Lower leg skin (tissue), 4 donors: ENCODE data around the gene PKD2. TPM values are rescaled to one million over a fixed set of nuclear protein-coding genes. Genes with fewer than 3 reads are reported as not detected.

Experiments
- DNase-seq, 2 donors: peaks; one replicate each; pipeline ENCODE4 v3.0.0-alpha.2; 2019; ENCODE audit warnings: low spot score in 2 of 2
- H3K4me3 ChIP-seq: fragments of 200-600 bp; sonication (generic); 2 replicates; pipeline ENCODE4 v1.5.1; 2017; ENCODE audit warnings: mild to moderate bottlenecking, low read depth; ENCODE audit not compliant: poor library complexity, severe bottlenecking
- CTCF ChIP-seq, 3 donors: fragments of 450-650 bp; IDR thresholded peaks; one replicate each; pipeline ENCODE4 v1.5.1; 2016; ENCODE audit warnings: antibody characterized with exemption in 3 of 3, mild to moderate bottlenecking in 3 of 3, moderate library complexity in 2 of 3
- POLR2A ChIP-seq, 2 donors: fragments of 450-650 bp; IDR thresholded peaks; one replicate each; pipeline ENCODE4 v1.6.1; 2016 to 2017; ENCODE audit warnings: antibody characterized with exemption in 2 of 2, mild to moderate bottlenecking in 1 of 2, moderate library complexity in 1 of 2
- WGBS, 2 donors: methylation state at CpG; one replicate each; pipeline ENCODE4 v1.1.5; 2018; 5-methylcytosine and 5-hydroxymethylcytosine counted together
- intact Hi-C: fragments of 100-400 bp; cut with DNase I; formaldehyde crosslinking; loops from one replicate; pipeline ENCODE4 v1.15.0; 2023; ENCODE audit warnings: low total_unique reads
- total RNA-seq, 4 donors: library from RNA; depleted of rRNA; stranded (reverse); fragments of >200 nt; gene quantifications; one replicate each; pipeline ENCODE4 v1.1.0, GENCODE V29; 2016

The PKD2 gene
- total RNA-seq, 4 donors from 2014 or later, result 17.3 to 25.4 (median 21.7) TPM

- intact Hi-C loops, result no loop called here
- DNase-seq, result no peak
- 52 to 61% methylated on average over 7 of the region's 7 CpGs for WGBS, 2 donors
- TF ChIP-seq CTCF (IDR thresholded peaks at IDR 0.05) (no peak), POLR2A (IDR thresholded peaks at IDR 0.05) (no peak)
- H3K4me3 ChIP-seq, result no peak overlapping the region
Observed at GRCh38 chr4:88077911-88078524, 70.6 kb downstream of the PKD2 start.

GRCh38 chr4:88078579-88078978 lies 71.1 kb downstream of the PKD2 start:
- TF ChIP-seq POLR2A (IDR thresholded peaks at IDR 0.05), result no peak
- no peak for TF ChIP-seq CTCF (IDR thresholded peaks at IDR 0.05)

GRCh38 chr4:88080626-88081025 lies 73.2 kb downstream of the PKD2 start:
- intact Hi-C loops, result no loop called here
- TF ChIP-seq CTCF (IDR thresholded peaks at IDR 0.05) (no peak), POLR2A (IDR thresholded peaks at IDR 0.05) (no peak)
- DNase-seq, result no peak
- WGBS, 2 donors, result 83 to 88% methylated on average over 1 of the region's 1 CpG
- no peak overlapping the region for H3K4me3 ChIP-seq

More at GRCh38 chr4:88078579-88078978, 71.1 kb downstream of the PKD2 start:
- no peak for DNase-seq
- no peak overlapping the region for H3K4me3 ChIP-seq
- WGBS, 2 donors, result 71 to 75% methylated on average over 2 of the region's 2 CpGs
- intact Hi-C loops, result no loop called here

- no peak for DNase-seq
- TF ChIP-seq CTCF (IDR thresholded peaks at IDR 0.05) (no peak), POLR2A (IDR thresholded peaks at IDR 0.05) (no peak)
- no peak overlapping the region for H3K4me3 ChIP-seq
- WGBS, 2 donors, result 93 to 97% methylated on average over 1 of the region's 1 CpG
- intact Hi-C loops, result no loop called here
Observed at GRCh38 chr4:88087004-88087403, 79.6 kb downstream of the PKD2 start.

GRCh38 chr4:88090898-88091297 lies 83.5 kb downstream of the PKD2 start:
- DNase-seq, result no peak
- TF ChIP-seq POLR2A (IDR thresholded peaks at IDR 0.05), result no peak
- TF ChIP-seq CTCF (IDR thresholded peaks at IDR 0.05), result no peak
- no peak overlapping the region for H3K4me3 ChIP-seq
- intact Hi-C loops, result no loop called here

GRCh38 chr4:88091378-88091777 lies 83.9 kb downstream of the PKD2 start:
- no peak for TF ChIP-seq POLR2A (IDR thresholded peaks at IDR 0.05)
- TF ChIP-seq CTCF (IDR thresholded peaks at IDR 0.05), result no peak
- WGBS, 2 donors, result 89 to 92% methylated on average over 3 of the region's 3 CpGs
- no peak overlapping the region for H3K4me3 ChIP-seq
- DNase-seq, result no peak
- intact Hi-C loops, result no loop called here
